Activated CD4-positive, alpha-beta T cell treated with anti-CD3 and anti-CD28 coated beads, Interleukin-2, amount 10 ng/mL, durations not matched to agents 24 days and 14 days (primary cell): ENCODE measurements around the gene RAB29. TPM values are rescaled to one million over a fixed set of nuclear protein-coding genes. Genes with fewer than 3 reads are reported as not detected.
"Not testable (repeated sequence)": the region's sequence is repeated elsewhere in the genome, so short reads cannot be mapped to it uniquely, and the experiment has no call there.

Experiments used
- DNase-seq: peaks from one replicate; pipeline ENCODE4 v3.0.0; 2022
- H3K27ac Mint-ChIP-seq: one replicate; pipeline ENCODE4 v1.8.0; 2022; ENCODE audit warnings: mild to moderate bottlenecking, mixed read lengths
- H3K27me3 Mint-ChIP-seq: one replicate; pipeline ENCODE4 v1.8.0; 2022; ENCODE audit warnings: mixed read lengths
- H3K36me3 Mint-ChIP-seq: one replicate; pipeline ENCODE4 v1.8.0; 2022; ENCODE audit warnings: low read depth, mild to moderate bottlenecking, mixed read lengths
- H3K4me1 Mint-ChIP-seq: one replicate; pipeline ENCODE4 v1.8.0; 2021; ENCODE audit warnings: mixed read lengths
- H3K4me3 Mint-ChIP-seq: one replicate; pipeline ENCODE4 v1.8.0; 2022; ENCODE audit warnings: mild to moderate bottlenecking, moderate library complexity, mixed read lengths
- H3K9me3 Mint-ChIP-seq: one replicate; pipeline ENCODE4 v1.8.0; 2021; ENCODE audit warnings: mixed read lengths
- intact Hi-C: fragments of 100-400 bp; cut with micrococcal nuclease; formaldehyde crosslinking; loops from one replicate; pipeline ENCODE4 v1.15.1; 2023
- total RNA-seq: library from RNA; stranded (reverse); gene quantifications from 2 replicates; pipeline ENCODE4 v1.2.3, GENCODE V29; 2022

RAB29 gene
- total RNA-seq, 1 donor from 2014 or later = 29.1 TPM

- H3K4me3 Mint-ChIP-seq = no peak overlapping the region
- DNase-seq = no peak
- no peaks in the 10 kb centered on the region for H3K27me3 Mint-ChIP-seq
- no peaks in the 10 kb centered on the region for H3K9me3 Mint-ChIP-seq
- H3K4me1 Mint-ChIP-seq = peaks cover 33% of the 10 kb centered on the region
- H3K27ac Mint-ChIP-seq = no peak overlapping the region
- H3K36me3 Mint-ChIP-seq = peaks cover 28% of the 10 kb centered on the region
- intact Hi-C loops = no loop called here
These were observed 30.9 kb downstream of the RAB29 start for GRCh38 chr1:205744403-205744802.

GRCh38 chr1:205743977-205744376 lies 31.3 kb downstream of the RAB29 start:
- no peak for DNase-seq
- Mint-ChIP-seq H3K27ac (no peak overlapping the region), H3K4me3 (no peak overlapping the region), H3K9me3 (no peaks in the 10 kb centered on the region), H3K4me1 (peaks cover 36% of the 10 kb centered on the region), H3K36me3 (peaks cover 29% of the 10 kb centered on the region), H3K27me3 (no peaks in the 10 kb centered on the region)
- intact Hi-C loops = loop anchor here (2.0 kb wide), 1 partner anchor 15 kb away; no protein-coding TSS in a partner anchor

GRCh38 chr1:205741681-205742080 lies 33.6 kb downstream of the RAB29 start:
- Mint-ChIP-seq H3K36me3 (peaks cover 26% of the 10 kb centered on the region), H3K9me3 (no peaks in the 10 kb centered on the region), H3K27ac (no peak overlapping the region), H3K4me1 (peaks cover 27% of the 10 kb centered on the region), H3K4me3 (no peak overlapping the region), H3K27me3 (no peaks in the 10 kb centered on the region)
- no peak for DNase-seq
- intact Hi-C loops = loop anchor here (2.0 kb wide), 1 partner anchor 13 kb away; no protein-coding TSS in a partner anchor

GRCh38 chr1:205739348-205740160 lies 35.7 kb downstream of the RAB29 start:
- intact Hi-C loops = no loop called here
- Mint-ChIP-seq H3K4me3 (no peak overlapping the region), H3K36me3 (peaks cover 22% of the 10 kb centered on the region), H3K9me3 (no peaks in the 10 kb centered on the region), H3K27me3 (no peaks in the 10 kb centered on the region), H3K4me1 (peaks cover 23% of the 10 kb centered on the region), H3K27ac (peak overlapping the region; percentile 20)
- DNase-seq = no peak

- no peak overlapping the region for H3K4me3 Mint-ChIP-seq
- no peaks in the 10 kb centered on the region for H3K27me3 Mint-ChIP-seq
- intact Hi-C loops = no loop called here
- peaks cover 26% of the 10 kb centered on the region for H3K36me3 Mint-ChIP-seq
- H3K4me1 Mint-ChIP-seq = peaks cover 24% of the 10 kb centered on the region
- H3K9me3 Mint-ChIP-seq = no peaks in the 10 kb centered on the region
- DNase-seq = no peak
- no peak overlapping the region for H3K27ac Mint-ChIP-seq
These were observed 40.1 kb downstream of the RAB29 start for GRCh38 chr1:205735218-205735617.

GRCh38 chr1:205733438-205734175 lies 41.7 kb downstream of the RAB29 start:
- peak overlapping the region; percentile 63 for H3K27ac Mint-ChIP-seq

GRCh38 chr1:205729945-205730610 lies 45.2 kb downstream of the RAB29 start:
- intact Hi-C loops = loop anchor here (2.0 to 5.0 kb wide), 2 partner anchors 13 to 42 kb away; no protein-coding TSS in a partner anchor
- no peaks in the 10 kb centered on the region for H3K27me3 Mint-ChIP-seq
- no peak overlapping the region for H3K4me3 Mint-ChIP-seq
- peak overlapping the region; percentile 70 for H3K27ac Mint-ChIP-seq
- no peaks in the 10 kb centered on the region for H3K9me3 Mint-ChIP-seq
- DNase-seq = no peak
- H3K36me3 Mint-ChIP-seq = peaks cover 34% of the 10 kb centered on the region
- peaks cover 25% of the 10 kb centered on the region for H3K4me1 Mint-ChIP-seq

More at GRCh38 chr1:205733438-205734175, 41.7 kb downstream of the RAB29 start:
- Mint-ChIP-seq H3K9me3 (no peaks in the 10 kb centered on the region), H3K27me3 (no peaks in the 10 kb centered on the region), H3K4me1 (peaks cover 24% of the 10 kb centered on the region), H3K36me3 (peaks cover 26% of the 10 kb centered on the region), H3K4me3 (no peak overlapping the region)
- DNase-seq = no peak
- intact Hi-C loops = loop anchor here (5.0 kb wide), 1 partner anchor 39 kb away; no protein-coding TSS in a partner anchor

- H3K9me3 Mint-ChIP-seq = no peaks in the 10 kb centered on the region
- intact Hi-C loops = no loop called here
- no peak overlapping the region for H3K4me3 Mint-ChIP-seq
- no peaks in the 10 kb centered on the region for H3K27me3 Mint-ChIP-seq
- no peak overlapping the region for H3K27ac Mint-ChIP-seq
- DNase-seq = no peak
- peaks cover 24% of the 10 kb centered on the region for H3K4me1 Mint-ChIP-seq
- peaks cover 47% of the 10 kb centered on the region for H3K36me3 Mint-ChIP-seq
These were observed 48.6 kb downstream of the RAB29 start for GRCh38 chr1:205726619-205727125.

GRCh38 chr1:205725514-205725913 lies 49.8 kb downstream of the RAB29 start:
- Mint-ChIP-seq H3K27ac (no peak overlapping the region), H3K4me3 (no peak overlapping the region), H3K4me1 (peaks cover 20% of the 10 kb centered on the region), H3K27me3 (no peaks in the 10 kb centered on the region), H3K36me3 (peaks cover 49% of the 10 kb centered on the region), H3K9me3 (no peaks in the 10 kb centered on the region)
- intact Hi-C loops = no loop called here
- no peak for DNase-seq

- H3K4me3 Mint-ChIP-seq, H3K9me3 Mint-ChIP-seq, H3K27me3 Mint-ChIP-seq, DNase-seq, H3K27ac Mint-ChIP-seq, intact Hi-C loops: not testable (repeated sequence)
- Mint-ChIP-seq H3K36me3 (peaks cover 65% of the 10 kb centered on the region), H3K4me1 (peaks cover 29% of the 10 kb centered on the region)
These were observed 54.5 kb downstream of the RAB29 start for GRCh38 chr1:205720740-205721139.

- H3K4me1 Mint-ChIP-seq = peaks cover 27% of the 10 kb centered on the region
- no peaks in the 10 kb centered on the region for H3K9me3 Mint-ChIP-seq
- peak overlapping the region; percentile 49 for H3K4me3 Mint-ChIP-seq
- no peak for DNase-seq
- H3K36me3 Mint-ChIP-seq = peaks cover 69% of the 10 kb centered on the region
- intact Hi-C loops = loop anchor here (1.0 to 2.0 kb wide), 2 partner anchors 30 to 55 kb away; partner anchors contain the start of gene RAB29
- peak overlapping the region; percentile 88 for H3K27ac Mint-ChIP-seq
- H3K27me3 Mint-ChIP-seq = no peaks in the 10 kb centered on the region
These were observed 55.5 kb downstream of the RAB29 start for GRCh38 chr1:205719762-205720161.

GRCh38 chr1:205719015-205719414 lies 56.3 kb downstream of the RAB29 start:
- Mint-ChIP-seq H3K27ac (peak overlapping the region; percentile 88), H3K36me3 (peaks cover 68% of the 10 kb centered on the region), H3K4me3 (no peak overlapping the region), H3K4me1 (peaks cover 25% of the 10 kb centered on the region), H3K27me3 (no peaks in the 10 kb centered on the region), H3K9me3 (no peaks in the 10 kb centered on the region)
- intact Hi-C loops = loop anchor here (1.0 to 2.0 kb wide), 2 partner anchors 30 to 56 kb away; partner anchors contain the start of gene RAB29
- no peak for DNase-seq
